ENCODE data around the gene CTNNAL1. TPM values are rescaled to one million over a fixed set of nuclear protein-coding genes. Genes with fewer than 3 reads are reported as not detected.
"Not testable (repeated sequence)": the region's sequence is repeated elsewhere in the genome, so short reads cannot be mapped to it uniquely, and the experiment has no call there.

CTNNAL1 gene
- total RNA-seq = 10 to 100 TPM; 17.8 to 75.4 (median 44.8) TPM

GRCh38 chr9:109012876-109013678 is at the start of gene CTNNAL1:
Gene CTNNAL1 (minus strand): TSS chr9:109013499. CDS start chr9:109013442, 57 bp downstream.
- H3K27ac ChIP-seq = peak within 1 kb of the TSS; percentile 92 to 96 (median 93)
- H3K9me3 ChIP-seq = no peaks in the 10 kb centered on the region
- H3K36me3 ChIP-seq = no peaks in the 10 kb centered on the region
- TF ChIP-seq CTCF (IDR thresholded peaks at IDR 0.05 in 4 of 5, conservative IDR thresholded peaks at IDR 0.05 in 1 of 5) = peak in 1 of 5 experiments; percentile 5
- peak; percentile 93 to 95 for TF ChIP-seq POLR2A (IDR thresholded peaks at IDR 0.05)
- DNase-seq (peak; percentile 89 to 92), ATAC-seq (peak; percentile 79 to 80)
- peak within 1 kb of the TSS; percentile 78 to 96 (median 89) for H3K4me3 ChIP-seq
- intact Hi-C loops (cut with DNase I; ENCODE audit: low total_unique reads) = loop anchor here (2.0 to 5.0 kb wide), 3 partner anchors 78 to 106 kb away; partner anchors contain the start of genes ABITRAM, ELP1 and TMEM245
- peaks cover 39 to 42% of the 10 kb centered on the region in 2 donors for H3K4me1 ChIP-seq
- H3K27me3 ChIP-seq = no peaks in the 10 kb centered on the region
- in situ Hi-C loops (cut with MboI; ENCODE audit: low sequenced_read_pairs in 4 of 4) = loop anchor here in 1 of 4 donors (10.0 kb wide), 1 partner anchor 112 kb away; no protein-coding TSS in a partner anchor

- H3K27me3 ChIP-seq = no peaks in the 10 kb centered on the region
- TF ChIP-seq POLR2A (IDR thresholded peaks at IDR 0.05) (no peak), CTCF (IDR thresholded peaks at IDR 0.05 in 4 of 5, conservative IDR thresholded peaks at IDR 0.05 in 1 of 5) (no peak)
- in situ Hi-C loops (cut with MboI; ENCODE audit: low sequenced_read_pairs in 4 of 4) (no loop called here), intact Hi-C loops (cut with DNase I; ENCODE audit: low total_unique reads) (no loop called here)
- H3K4me3 ChIP-seq = no peak overlapping the region
- no peak overlapping the region for H3K27ac ChIP-seq
- no peaks in the 10 kb centered on the region for H3K9me3 ChIP-seq
- no peak for ATAC-seq
- peaks cover 0 to 58% of the 10 kb centered on the region in 2 donors for H3K36me3 ChIP-seq
- DNase-seq = no peak
- no peaks in the 10 kb centered on the region for H3K4me1 ChIP-seq
Measured at GRCh38 chr9:109062543-109062942, 49.2 kb upstream of the CTNNAL1 start.

- intact Hi-C loops (cut with DNase I; ENCODE audit: low total_unique reads) = no loop called here
- Histone ChIP-seq H3K9me3 (no peaks in the 10 kb centered on the region), H3K36me3 (peaks cover 0 to 59% of the 10 kb centered on the region in 2 donors), H3K27ac (no peak overlapping the region), H3K27me3 (no peaks in the 10 kb centered on the region), H3K4me1 (no peaks in the 10 kb centered on the region), H3K4me3 (no peak overlapping the region)
- TF ChIP-seq POLR2A (IDR thresholded peaks at IDR 0.05) (no peak), CTCF (IDR thresholded peaks at IDR 0.05 in 4 of 5, conservative IDR thresholded peaks at IDR 0.05 in 1 of 5) (no peak)
- DNase-seq = no peak
- in situ Hi-C loops (cut with MboI; ENCODE audit: low sequenced_read_pairs in 4 of 4) = no loop called here
- no peak for ATAC-seq
Measured at GRCh38 chr9:109060191-109060590, 46.9 kb upstream of the CTNNAL1 start.

- H3K9me3 ChIP-seq; H3K4me1 ChIP-seq; H3K4me3 ChIP-seq; H3K27me3 ChIP-seq; H3K27ac ChIP-seq; intact Hi-C loops (cut with DNase I; ENCODE audit: low total_unique reads); in situ Hi-C loops (cut with MboI; ENCODE audit: low sequenced_read_pairs in 4 of 4); ATAC-seq; DNase-seq: not testable (repeated sequence)
- peaks cover 0 to 62% of the 10 kb centered on the region in 2 donors for H3K36me3 ChIP-seq
Measured at GRCh38 chr9:109053121-109053520, 39.8 kb upstream of the CTNNAL1 start.

- in situ Hi-C loops (cut with MboI; ENCODE audit: low sequenced_read_pairs in 4 of 4) (no loop called here), intact Hi-C loops (cut with DNase I; ENCODE audit: low total_unique reads) (no loop called here)
- Histone ChIP-seq H3K27me3 (no peaks in the 10 kb centered on the region), H3K4me3 (no peak overlapping the region), H3K36me3 (peaks cover 0 to 67% of the 10 kb centered on the region in 2 donors), H3K4me1 (no peaks in the 10 kb centered on the region), H3K27ac (no peak overlapping the region), H3K9me3 (no peaks in the 10 kb centered on the region)
- ATAC-seq (no peak), DNase-seq (no peak)
- TF ChIP-seq CTCF (IDR thresholded peaks at IDR 0.05 in 4 of 5, conservative IDR thresholded peaks at IDR 0.05 in 1 of 5) = no peak
- no peak for TF ChIP-seq POLR2A (IDR thresholded peaks at IDR 0.05)
Measured at GRCh38 chr9:109052416-109052815, 39.1 kb upstream of the CTNNAL1 start.

Measured in gastrocnemius medialis (tissue), 4 donors.